CD8-positive, alpha-beta memory T cell (primary cell): Measurements from ENCODE around the gene SMIM8. TPM values are rescaled to one million over a fixed set of nuclear protein-coding genes. Genes with fewer than 3 reads are reported as not detected.
"Not testable (repeated sequence)": the region's sequence is repeated elsewhere in the genome, so short reads cannot be mapped to it uniquely, and the experiment has no call there.

ENCODE experiments used
- CTCF ChIA-PET: fragments of 350-600 bp; sonication (Branson Sonifier 250); formaldehyde crosslinking; loops from one replicate; lab custom pipeline; 2021; ENCODE audit warnings: antibody characterized with exemption; lab: Charles Lee
- POLR2A ChIA-PET: fragments of 350-600 bp; sonication (Branson Sonifier 250); formaldehyde crosslinking; loops from one replicate; lab custom pipeline; 2021; ENCODE audit warnings: antibody characterized with exemption; lab: Charles Lee
- DNase-seq, 5 donors: peaks; one replicate each; pipeline versions ENCODE4 v3.0.0 to v3.0.0-alpha.2; 2020 to 2022; ENCODE audit warnings: mixed read lengths in 1 of 5
- H3K27ac ChIP-seq: one replicate; pipeline ENCODE4 v1.7.0; 2013; ENCODE audit warnings: low read depth, mild to moderate bottlenecking, low read length, moderate library complexity
- H3K27me3 ChIP-seq: 2 replicates; pipeline ENCODE4 v1.7.0; 2013; ENCODE audit warnings: low read length, mild to moderate bottlenecking; ENCODE audit not compliant: insufficient read depth, poor library complexity, severe bottlenecking
- H3K36me3 ChIP-seq: 2 replicates; pipeline ENCODE4 v1.7.0; 2013; ENCODE audit warnings: mild to moderate bottlenecking, low read length, moderate library complexity; ENCODE audit not compliant: insufficient read depth
- H3K4me1 ChIP-seq: 2 replicates; pipeline ENCODE4 v1.7.0; 2013; ENCODE audit warnings: mild to moderate bottlenecking, low read length, moderate library complexity; ENCODE audit not compliant: insufficient read depth
- H3K4me3 ChIP-seq: 2 replicates; pipeline ENCODE4 v1.7.0; 2013; ENCODE audit warnings: mild to moderate bottlenecking, low read length
- H3K9me3 ChIP-seq: 2 replicates; pipeline ENCODE4 v1.7.0; 2013; ENCODE audit warnings: mild to moderate bottlenecking, low read length
- H3K27ac Mint-ChIP-seq, 8 donors: one replicate each; pipeline ENCODE4 v1.8.0; 2020 to 2021; ENCODE audit warnings: mixed read lengths in 8 of 8, mild to moderate bottlenecking in 6 of 8, inconsistent platforms in 3 of 8, moderate library complexity in 3 of 8
- H3K27me3 Mint-ChIP-seq, 2 donors: one replicate each; pipeline ENCODE4 v1.8.0; 2020 to 2021; ENCODE audit warnings: mixed read lengths in 2 of 2, mild to moderate bottlenecking in 1 of 2, moderate library complexity in 1 of 2
- H3K36me3 Mint-ChIP-seq, 3 donors: one replicate each; pipeline ENCODE4 v1.8.0; 2020 to 2021; ENCODE audit warnings: mixed read lengths in 3 of 3, inconsistent platforms in 1 of 3, mild to moderate bottlenecking in 1 of 3
- H3K4me1 Mint-ChIP-seq, 3 donors: one replicate each; pipeline ENCODE4 v1.8.0; 2020 to 2021; ENCODE audit warnings: mixed read lengths in 3 of 3, inconsistent platforms in 1 of 3, mild to moderate bottlenecking in 1 of 3
- H3K4me3 Mint-ChIP-seq, 7 donors: one replicate each; pipeline ENCODE4 v1.8.0; 2020 to 2021; ENCODE audit warnings: mixed read lengths in 7 of 7, mild to moderate bottlenecking in 6 of 7, moderate library complexity in 4 of 7, inconsistent platforms in 2 of 7
- H3K9me3 Mint-ChIP-seq, 5 donors: one replicate each; pipeline ENCODE4 v1.8.0; 2020 to 2022; ENCODE audit warnings: mixed read lengths in 5 of 5, mild to moderate bottlenecking in 3 of 5, moderate library complexity in 2 of 5, inconsistent platforms in 1 of 5
- polyA plus RNA-seq: library from polyadenylated mRNA; unstranded; fragments of 300-500 nt; fragmentation: Illumina TruSeq; gene quantifications from one replicate; pipeline ENCODE4 v1.2.3, GENCODE V29; 2021
- total RNA-seq, 2 experiments: library from RNA; stranded (reverse); gene quantifications; one replicate each; pipeline ENCODE4 v1.2.3, GENCODE V29; 2021

The SMIM8 gene
- total and polyA plus RNA-seq, 3 experiments from 2014 or later: 7.0 to 16.2 (median 9.4) TPM

- no peaks in the 10 kb centered on the region for H3K27me3 ChIP-seq
- peaks cover 4% of the 10 kb centered on the region for H3K4me1 ChIP-seq
- Mint-ChIP-seq H3K27me3 (peaks cover 5 to 8% of the 10 kb centered on the region in 2 donors), H3K9me3 (no peaks in the 10 kb centered on the region), H3K4me1 (peaks cover 9 to 19% (median 18%) of the 10 kb centered on the region in 3 donors), H3K36me3 (peaks cover 0 to 1% (median 0%) of the 10 kb centered on the region in 3 donors), H3K27ac (no peak overlapping the region), H3K4me3 (no peak overlapping the region)
- no peak overlapping the region for H3K27ac ChIP-seq
- H3K4me3 ChIP-seq: no peak overlapping the region
- no peak for DNase-seq
- no peaks in the 10 kb centered on the region for H3K9me3 ChIP-seq
- H3K36me3 ChIP-seq: no peaks in the 10 kb centered on the region
- POLR2A ChIA-PET: no interaction called here
- CTCF ChIA-PET: no interaction called here
These were observed 38.9 kb upstream of the SMIM8 start for GRCh38 chr6:87283461-87283860.

- Mint-ChIP-seq H3K27me3 (peaks cover 14 to 37% of the 10 kb centered on the region in 2 donors), H3K4me1 (no peaks in the 10 kb centered on the region), H3K36me3 (peaks cover 0 to 1% (median 0%) of the 10 kb centered on the region in 3 donors), H3K27ac (no peak overlapping the region), H3K9me3 (no peaks in the 10 kb centered on the region), H3K4me3 (no peak overlapping the region)
- ChIA-PET POLR2A (no interaction called here), CTCF (interaction anchor here (1.4 kb wide), 1 partner anchor 11 kb away, joined by 3 read pairs; no protein-coding TSS in a partner anchor)
- Histone ChIP-seq H3K4me1 (no peaks in the 10 kb centered on the region), H3K9me3 (no peaks in the 10 kb centered on the region), H3K36me3 (no peaks in the 10 kb centered on the region), H3K27ac (no peak overlapping the region), H3K27me3 (no peaks in the 10 kb centered on the region), H3K4me3 (no peak overlapping the region)
- no peak for DNase-seq
These were observed 35.1 kb upstream of the SMIM8 start for GRCh38 chr6:87287251-87287650.

- no peak overlapping the region for H3K4me3 ChIP-seq
- Mint-ChIP-seq H3K27me3 (peaks cover 17 to 50% of the 10 kb centered on the region in 2 donors), H3K4me3 (no peak overlapping the region), H3K27ac (no peak overlapping the region), H3K9me3 (no peaks in the 10 kb centered on the region), H3K36me3 (peaks cover 0 to 1% (median 0%) of the 10 kb centered on the region in 3 donors), H3K4me1 (no peaks in the 10 kb centered on the region)
- no peaks in the 10 kb centered on the region for H3K36me3 ChIP-seq
- H3K27me3 ChIP-seq: no peaks in the 10 kb centered on the region
- no peaks in the 10 kb centered on the region for H3K9me3 ChIP-seq
- no peaks in the 10 kb centered on the region for H3K4me1 ChIP-seq
- H3K27ac ChIP-seq: no peak overlapping the region
- no peak for DNase-seq
- ChIA-PET CTCF (no interaction called here), POLR2A (interaction anchor here (0.5 kb wide), 1 partner anchor 289 kb away, joined by 7 read pairs; no protein-coding TSS in a partner anchor)
These were observed 32.8 kb upstream of the SMIM8 start for GRCh38 chr6:87289571-87289970.

- Mint-ChIP-seq H3K9me3 (no peaks in the 10 kb centered on the region), H3K27me3 (peaks cover 24 to 69% of the 10 kb centered on the region in 2 donors), H3K4me3 (no peak overlapping the region), H3K4me1 (no peaks in the 10 kb centered on the region), H3K27ac (no peak overlapping the region), H3K36me3 (no peaks in the 10 kb centered on the region)
- Histone ChIP-seq H3K4me3 (no peak overlapping the region), H3K4me1 (no peaks in the 10 kb centered on the region), H3K27me3 (no peaks in the 10 kb centered on the region), H3K27ac (no peak overlapping the region), H3K36me3 (no peaks in the 10 kb centered on the region), H3K9me3 (no peaks in the 10 kb centered on the region)
- CTCF ChIA-PET: interaction anchor here (1.3 kb wide), 1 partner anchor 30 kb away, joined by 3 read pairs; no protein-coding TSS in a partner anchor
- POLR2A ChIA-PET: no interaction called here
- DNase-seq: no peak
These were observed 30.5 kb upstream of the SMIM8 start for GRCh38 chr6:87291883-87292282.

- no peaks in the 10 kb centered on the region for H3K4me1 ChIP-seq
- no peaks in the 10 kb centered on the region for H3K27me3 ChIP-seq
- H3K36me3 ChIP-seq: no peaks in the 10 kb centered on the region
- Mint-ChIP-seq H3K4me3 (no peak overlapping the region), H3K4me1 (no peaks in the 10 kb centered on the region), H3K9me3 (no peaks in the 10 kb centered on the region), H3K36me3 (peaks cover 0 to 2% (median 0%) of the 10 kb centered on the region in 3 donors), H3K27me3 (peaks cover 25 to 79% of the 10 kb centered on the region in 2 donors), H3K27ac (no peak overlapping the region)
- H3K27ac ChIP-seq: no peak overlapping the region
- DNase-seq: no peak
- POLR2A ChIA-PET: no interaction called here
- no peaks in the 10 kb centered on the region for H3K9me3 ChIP-seq
- CTCF ChIA-PET: no interaction called here
- no peak overlapping the region for H3K4me3 ChIP-seq
These were observed 28.9 kb upstream of the SMIM8 start for GRCh38 chr6:87293526-87293925.

- no peak overlapping the region for H3K4me3 ChIP-seq
- Mint-ChIP-seq H3K9me3 (peaks cover 0 to under 1% (median 0%) of the 10 kb centered on the region in 5 donors), H3K4me1 (no peaks in the 10 kb centered on the region), H3K36me3 (peaks cover 0 to 6% (median 0%) of the 10 kb centered on the region in 3 donors), H3K27ac (no peak overlapping the region), H3K27me3 (peaks cover 37 to 77% of the 10 kb centered on the region in 2 donors), H3K4me3 (no peak overlapping the region)
- H3K9me3 ChIP-seq: no peaks in the 10 kb centered on the region
- H3K27me3 ChIP-seq: no peaks in the 10 kb centered on the region
- ChIA-PET POLR2A (no interaction called here), CTCF (no interaction called here)
- H3K4me1 ChIP-seq: no peaks in the 10 kb centered on the region
- no peak for DNase-seq
- no peak overlapping the region for H3K27ac ChIP-seq
- H3K36me3 ChIP-seq: no peaks in the 10 kb centered on the region
These were observed 25.3 kb upstream of the SMIM8 start for GRCh38 chr6:87297119-87297518.

- H3K27ac Mint-ChIP-seq, H3K4me1 ChIP-seq, H3K36me3 ChIP-seq, DNase-seq, H3K27me3 ChIP-seq, CTCF ChIA-PET, H3K4me1 Mint-ChIP-seq, H3K4me3 ChIP-seq, H3K9me3 ChIP-seq, H3K4me3 Mint-ChIP-seq, H3K27ac ChIP-seq, POLR2A ChIA-PET: not testable (repeated sequence)
- Mint-ChIP-seq H3K36me3 (peaks cover 0 to 14% (median 0%) of the 10 kb centered on the region in 3 donors), H3K9me3 (peaks cover 0 to 21% (median 10%) of the 10 kb centered on the region in 5 donors), H3K27me3 (peaks cover 45 to 65% of the 10 kb centered on the region in 2 donors)
These were observed 21.1 kb upstream of the SMIM8 start for GRCh38 chr6:87301277-87301676.

- no peak overlapping the region for H3K27ac ChIP-seq
- POLR2A ChIA-PET: no interaction called here
These were observed 13.4 kb upstream of the SMIM8 start for GRCh38 chr6:87308970-87309369.

More at GRCh38 chr6:87308970-87309369, 13.4 kb upstream of the SMIM8 start:
- Mint-ChIP-seq H3K4me3 (no peak overlapping the region), H3K9me3 (peaks cover 0 to 15% (median 11%) of the 10 kb centered on the region in 5 donors), H3K36me3 (peaks cover 0 to under 1% (median 0%) of the 10 kb centered on the region in 3 donors), H3K27me3 (peaks cover 13% of the 10 kb centered on the region in 2 donors), H3K27ac (no peak overlapping the region), H3K4me1 (no peaks in the 10 kb centered on the region)
- no peaks in the 10 kb centered on the region for H3K36me3 ChIP-seq
- CTCF ChIA-PET: interaction anchor here (2.1 kb wide), 1 partner anchor 13 kb away, joined by 5 read pairs; the partner anchor contains the start of gene SMIM8
- H3K27me3 ChIP-seq: peaks cover 10% of the 10 kb centered on the region
- no peak overlapping the region for H3K4me3 ChIP-seq
- DNase-seq: no peak
- H3K4me1 ChIP-seq: no peaks in the 10 kb centered on the region
- H3K9me3 ChIP-seq: no peaks in the 10 kb centered on the region
